Activated T-cell treated with anti-CD3 and anti-CD28 coated beads, Interleukin-2, amount 50 U/mL, for 4 hours (primary cell): ENCODE results near the gene APOL6. TPM values are rescaled to one million over a fixed set of nuclear protein-coding genes. Genes with fewer than 3 reads are reported as not detected.

Experiments used
- total RNA-seq, 3 donors: library from RNA; stranded (reverse); gene quantifications; one replicate each; pipeline ENCODE4 v1.2.1, GENCODE V29; 2021

The APOL6 gene
- total RNA-seq, 3 donors from 2014 or later = 18.8 to 32.7 (median 24.5) TPM

Other genes with a start within 250 kb of the APOL6 start
- 100 to 1,000 TPM; 342 to 399 (median 361) TPM for gene MCM5, start 248.3 kb upstream of the APOL6 start, total RNA-seq
- gene RASD2, start 107.6 kb upstream of the APOL6 start, total RNA-seq = under 1 TPM; 0.08 to 0.14 (median 0.13) TPM
- gene MB, start 31.1 kb upstream of the APOL6 start, total RNA-seq = under 1 TPM in 1 of 3 donors, not detected in 2; 0.26 TPM
- not detected for gene APOL5, start 69.4 kb downstream of the APOL6 start, total RNA-seq